Activated CD4-positive, alpha-beta T cell treated with anti-CD3 and anti-CD28 coated beads, Interleukin-2, amount 50 U/mL, for 48 hours (primary cell): ENCODE measurements around the gene B3GAT1.

ENCODE experiments used
- DNase-seq, 2 experiments: peaks; one replicate each; pipeline ENCODE4 v3.0.0-alpha.2; 2020

Gene B3GAT1

DNA sequence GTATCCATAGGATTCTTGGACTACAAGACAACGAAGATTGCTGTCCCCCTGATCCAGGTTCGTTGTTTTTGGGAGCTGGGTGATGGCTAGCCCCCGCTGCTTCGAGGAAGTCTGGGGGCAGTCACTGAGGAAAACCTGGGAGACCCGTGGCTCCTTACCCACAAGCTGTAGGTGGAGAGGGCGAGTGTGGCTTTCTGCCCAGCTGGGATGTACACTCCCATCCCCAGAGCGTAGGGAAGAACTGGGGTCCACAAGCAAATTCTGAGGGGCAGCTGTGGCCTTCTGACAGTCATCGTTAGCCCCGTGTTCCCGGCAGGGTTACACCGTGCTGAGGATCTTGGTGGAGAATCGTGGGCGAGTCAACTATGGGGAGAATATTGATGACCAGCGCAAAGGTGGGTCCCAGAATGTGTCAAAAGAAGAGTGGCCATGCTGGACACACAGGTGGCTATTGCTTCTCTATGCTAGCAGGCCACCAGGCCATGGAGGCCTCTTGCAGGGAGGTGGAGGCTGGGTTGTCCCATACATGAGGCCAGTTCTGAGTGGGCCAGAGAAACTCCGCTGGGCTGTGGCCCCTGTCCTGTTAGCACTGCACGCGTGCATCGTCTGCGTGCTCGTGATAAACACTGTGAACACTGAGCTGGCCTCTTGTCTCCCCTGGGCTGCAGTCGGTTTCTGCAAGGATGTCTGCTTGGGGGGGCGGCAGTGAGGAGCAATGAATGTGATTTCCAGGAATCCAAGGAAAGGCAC, 40.4 kb downstream of the B3GAT1 start:
- no peak for DNase-seq

DNA sequence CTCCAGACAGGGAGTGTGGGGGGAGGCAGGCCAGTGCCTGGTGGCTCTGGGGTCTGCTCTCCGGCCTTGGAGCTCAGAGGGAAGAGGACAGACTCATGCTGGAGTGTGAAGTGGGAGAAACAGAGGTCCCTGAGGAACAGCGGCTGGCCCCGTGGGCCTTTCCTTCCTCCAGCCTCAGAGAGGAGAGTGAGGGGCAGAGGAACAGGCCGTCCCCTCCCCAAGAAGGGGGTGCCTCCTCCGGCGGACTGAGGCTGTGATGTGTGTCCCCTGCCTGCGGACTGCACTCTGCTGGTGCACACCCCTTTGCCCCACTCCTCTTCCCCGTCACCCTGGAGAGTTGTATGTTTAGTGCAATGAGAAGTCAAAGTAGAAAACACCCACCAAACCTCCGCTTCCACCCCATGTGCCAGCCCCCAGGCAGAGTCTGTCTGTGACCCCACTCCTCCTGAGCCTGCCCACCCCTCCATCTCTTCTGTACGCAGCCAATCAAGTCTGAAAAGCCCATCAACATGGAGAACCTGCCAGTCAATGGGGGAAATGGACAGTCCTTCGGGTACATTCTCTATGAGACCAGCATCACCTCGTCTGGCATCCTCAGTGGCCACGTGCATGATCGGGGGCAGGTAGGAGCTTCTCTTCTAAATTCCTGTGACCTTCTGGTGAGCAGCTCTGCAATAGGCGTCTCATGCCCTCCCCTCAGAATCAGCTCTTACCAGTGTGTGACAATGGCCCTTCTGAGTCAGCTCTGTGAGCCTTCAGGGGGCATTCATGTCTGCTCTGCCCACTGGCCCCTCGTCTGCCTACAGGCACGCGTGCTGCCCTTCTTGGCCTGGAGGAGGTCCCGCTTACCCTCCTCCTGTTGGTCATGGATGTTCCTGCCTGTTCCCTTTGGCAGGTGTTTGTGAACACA, 41.3 kb downstream of the B3GAT1 start:
- no peak for DNase-seq

DNA sequence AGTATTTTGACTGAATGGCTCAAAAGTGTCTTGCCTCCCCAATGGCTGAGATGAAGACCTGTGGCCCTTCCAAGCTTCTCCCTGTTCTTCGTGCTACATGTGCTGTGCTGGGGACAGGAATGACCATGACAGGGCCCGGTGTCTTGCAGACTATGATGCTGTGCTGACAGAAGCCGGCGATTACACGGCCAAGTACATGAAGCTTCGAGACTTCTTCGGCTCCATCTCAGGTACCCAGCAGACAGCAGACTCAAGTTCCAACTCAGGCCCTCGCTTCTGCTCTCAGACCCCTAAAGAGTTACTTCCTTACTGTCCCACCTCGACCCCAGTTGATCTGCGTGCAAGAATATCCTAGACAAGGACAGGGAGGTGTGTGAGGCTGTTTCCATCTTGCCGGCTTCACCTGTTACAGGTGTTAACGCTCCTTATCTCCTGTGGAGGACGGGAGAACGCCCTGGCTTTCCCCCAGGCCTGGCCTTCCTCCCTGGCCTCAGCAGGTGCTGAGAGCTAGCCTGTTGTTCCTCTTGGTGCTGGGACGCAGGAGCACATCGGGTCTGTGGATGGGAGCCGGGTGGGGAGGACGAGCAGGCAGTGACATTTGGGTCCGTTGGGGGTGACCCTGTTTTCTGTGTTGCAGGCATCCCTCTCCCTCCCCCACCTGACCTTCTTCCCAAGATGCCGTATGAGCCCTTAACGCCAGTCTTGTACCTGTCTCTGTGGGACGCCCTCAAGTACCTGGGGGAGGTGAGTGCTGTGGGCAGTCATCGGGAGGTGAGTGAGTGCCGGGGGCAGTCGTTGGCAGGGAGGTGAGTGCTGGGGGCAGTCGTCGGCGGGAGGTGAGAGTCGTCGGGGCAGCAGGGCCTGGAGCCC, 42.2 kb downstream of the B3GAT1 start:
- DNase-seq = no peak

DNA sequence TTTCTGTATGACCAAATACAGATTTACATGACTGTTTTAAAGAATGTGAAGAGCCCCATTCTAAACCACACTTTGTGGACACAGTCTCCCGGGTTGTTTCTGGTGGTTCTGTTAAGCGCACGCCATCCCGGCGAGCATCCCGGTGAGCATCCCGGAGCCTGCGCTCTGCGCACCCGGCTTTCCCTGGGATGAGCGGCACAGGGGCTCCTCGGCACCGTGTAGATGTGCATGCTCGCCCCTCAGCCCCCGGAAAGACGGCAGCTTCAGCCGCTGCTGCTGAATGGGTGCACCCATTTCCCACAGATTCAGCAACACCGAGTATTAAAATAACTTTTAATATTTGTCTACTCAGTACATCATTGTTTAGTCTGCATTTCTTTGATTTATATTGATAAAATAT, 44.3 kb downstream of the B3GAT1 start:
- DNase-seq = no peak

DNA sequence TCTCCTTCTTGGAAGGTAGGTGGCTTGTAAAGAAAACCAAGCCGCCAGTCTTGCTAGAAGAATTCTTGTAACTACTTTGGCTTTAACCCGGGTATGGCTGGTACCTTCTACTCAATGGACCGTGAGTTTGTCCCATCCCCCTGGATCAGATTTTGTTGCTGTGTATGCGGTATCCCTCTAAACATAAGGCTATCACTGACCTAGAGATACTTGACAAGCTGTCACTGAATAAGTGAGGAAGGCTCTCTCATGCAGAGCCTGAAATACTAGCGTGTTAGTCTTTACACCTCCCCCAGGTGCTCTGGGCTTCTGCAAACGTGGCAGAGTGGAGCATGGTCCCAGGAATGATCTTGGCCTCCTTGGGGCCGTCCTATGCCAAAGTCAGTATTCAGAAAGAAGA, 45.8 kb downstream of the B3GAT1 start:
- no peak for DNase-seq

DNA sequence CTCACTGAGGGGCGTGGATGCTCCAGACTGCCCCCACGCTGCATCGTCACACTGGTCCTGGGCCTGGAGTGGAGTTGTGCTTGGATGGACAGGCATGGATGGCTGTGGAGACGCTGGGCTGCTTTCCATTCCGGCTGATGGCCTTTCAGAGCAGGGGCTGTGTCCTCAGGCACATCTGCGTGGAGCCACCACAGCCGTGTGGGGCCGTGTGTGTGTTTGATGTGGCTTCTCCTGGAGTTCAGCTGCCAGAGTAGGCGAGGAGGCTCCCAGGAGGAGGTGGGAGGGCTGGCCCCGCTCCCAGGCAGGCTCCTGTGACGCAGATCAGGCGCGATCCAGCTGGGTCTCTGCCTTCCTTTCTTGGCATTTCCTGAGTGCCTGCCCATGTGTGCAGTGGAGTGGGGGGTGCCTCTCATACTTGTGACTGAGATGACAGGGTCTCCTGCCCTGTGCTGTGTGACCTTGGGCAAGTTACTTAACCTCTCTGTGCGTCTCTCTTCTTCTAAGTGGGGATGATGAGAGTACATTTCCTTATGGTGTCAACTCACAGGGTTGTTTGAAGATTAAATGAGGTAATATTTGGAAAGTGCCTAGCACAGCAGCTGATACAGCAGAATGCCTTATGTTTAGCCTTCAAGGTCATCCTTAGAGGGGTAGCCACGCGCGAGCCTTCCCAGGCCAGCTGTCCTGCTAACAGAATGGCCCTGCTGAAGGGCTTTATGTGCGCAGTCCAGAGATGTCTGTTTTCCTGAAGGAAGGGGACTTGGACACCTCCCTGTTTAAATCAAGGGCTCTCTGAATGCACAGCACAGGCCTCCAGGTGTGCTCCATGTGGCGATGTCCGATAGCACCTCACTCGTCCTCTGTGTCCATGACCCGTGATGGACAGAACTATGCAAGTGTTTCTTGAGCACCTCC, 46.8 kb downstream of the B3GAT1 start:
- DNase-seq = no peak

DNA sequence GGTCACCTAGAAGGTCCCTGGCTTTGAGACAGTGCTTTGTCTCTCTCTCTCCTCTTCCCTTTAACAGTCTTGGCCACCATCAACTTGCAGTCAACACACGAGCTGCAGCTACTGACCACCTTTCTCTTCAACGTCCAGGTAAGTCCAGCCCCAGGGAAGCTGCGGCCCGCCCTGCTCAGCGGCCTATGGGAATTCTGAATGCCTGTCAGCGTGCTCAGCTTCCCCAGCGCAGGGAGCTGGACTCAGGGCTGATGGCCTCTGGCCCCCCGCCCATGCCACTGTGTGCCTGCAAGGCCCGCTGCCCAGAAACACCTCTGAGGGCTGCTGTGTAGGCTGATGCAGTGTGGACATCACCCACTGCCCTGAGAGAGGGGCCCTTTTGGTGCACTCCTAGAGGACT, 47.8 kb downstream of the B3GAT1 start:
- no peak for DNase-seq

DNA sequence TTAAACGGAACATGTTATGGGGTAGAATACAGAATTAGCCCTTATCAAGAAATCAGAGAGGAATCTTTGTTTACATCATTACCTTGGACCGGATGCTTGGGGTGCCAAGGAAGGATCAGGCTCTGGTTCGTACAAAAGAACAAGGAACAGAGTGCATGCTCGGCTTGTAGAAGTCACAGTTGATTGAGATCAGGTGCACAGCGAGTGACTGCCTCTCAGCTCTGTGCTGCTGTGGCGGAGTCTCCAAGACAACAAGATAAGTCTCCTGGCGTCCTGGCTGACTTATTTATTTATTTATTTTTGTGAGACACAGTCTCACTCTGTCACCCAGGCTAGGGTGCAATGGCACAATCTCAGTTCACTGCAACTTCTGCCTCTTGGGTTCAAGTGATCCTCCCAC, 48.5 kb downstream of the B3GAT1 start:
- DNase-seq = no peak

DNA sequence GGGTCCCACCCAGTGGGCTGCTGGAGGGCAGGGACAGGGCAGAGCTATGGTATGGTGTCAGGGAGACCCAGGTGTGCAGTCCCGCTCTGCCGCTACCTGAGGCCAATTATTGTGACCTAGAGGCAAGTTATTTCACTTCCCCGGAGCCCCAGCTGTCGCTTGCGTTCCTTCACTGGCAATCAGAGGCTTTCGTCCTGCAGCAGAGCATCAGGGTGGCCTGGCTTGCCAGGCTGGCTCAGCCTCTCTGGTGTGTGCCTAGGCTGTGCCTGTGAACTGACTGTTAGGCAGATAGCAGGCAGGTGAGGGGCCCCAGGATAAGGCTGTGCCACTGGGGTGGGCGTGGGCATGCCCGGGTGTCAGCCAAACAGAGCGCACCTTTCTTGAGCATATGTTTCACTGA, 48.9 kb downstream of the B3GAT1 start:
- no peak for DNase-seq

DNA sequence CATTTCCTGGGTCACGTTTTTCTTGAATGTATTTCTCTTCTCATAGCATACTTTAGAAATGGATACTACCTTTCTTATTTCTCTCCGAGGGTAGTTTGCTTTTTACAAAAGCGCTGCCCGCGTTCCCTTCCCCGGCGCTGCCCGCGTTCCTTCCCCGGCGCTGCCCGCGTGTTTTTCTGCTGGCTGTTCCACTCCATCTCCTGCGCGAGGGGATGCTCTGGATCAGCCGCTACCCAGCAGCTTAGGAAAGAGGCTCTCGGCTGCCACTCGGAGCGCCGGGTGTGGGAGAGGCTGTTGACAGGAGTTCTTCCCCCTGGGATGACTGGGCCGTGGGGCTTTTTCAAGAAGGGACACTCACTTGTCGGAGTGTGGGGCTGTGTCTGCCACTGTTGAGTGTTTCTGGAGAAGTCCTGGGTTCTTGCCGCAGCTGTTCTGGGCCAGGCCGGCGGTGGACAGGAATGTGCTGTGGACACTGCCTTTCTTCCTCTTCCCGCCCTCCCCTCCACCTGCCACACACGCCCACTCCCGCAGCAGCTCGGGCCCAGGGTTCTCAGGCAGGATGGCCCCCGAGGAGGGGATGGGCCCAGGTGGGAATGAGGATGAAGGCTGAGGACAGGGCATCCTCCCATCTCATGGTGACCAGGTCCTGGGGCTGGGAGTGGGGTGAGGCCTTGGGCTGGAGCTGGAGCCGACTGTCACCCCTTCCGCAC, 49.7 kb downstream of the B3GAT1 start:
- DNase-seq = no peak

DNA sequence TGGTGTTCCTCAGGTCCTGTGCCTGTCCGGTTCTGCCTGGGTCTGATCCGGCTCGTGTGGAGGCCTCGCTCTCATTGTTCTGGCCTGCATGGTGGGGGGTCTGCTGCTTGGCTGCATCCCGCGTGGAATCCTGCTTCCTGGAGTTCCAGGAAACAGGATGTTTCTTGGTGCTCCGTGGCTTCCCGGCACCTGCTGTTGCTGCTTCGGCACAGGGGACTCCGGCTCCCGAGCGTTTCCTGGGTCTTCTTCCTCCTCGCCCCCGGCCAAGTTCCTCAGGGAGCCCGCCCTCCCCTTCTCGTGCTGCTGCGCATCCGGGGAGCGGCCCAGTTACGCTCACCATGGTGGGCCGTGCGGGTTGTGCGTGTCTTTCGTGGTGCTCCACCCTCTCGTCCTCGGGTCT, 50.4 kb downstream of the B3GAT1 start:
- DNase-seq = no peak

DNA sequence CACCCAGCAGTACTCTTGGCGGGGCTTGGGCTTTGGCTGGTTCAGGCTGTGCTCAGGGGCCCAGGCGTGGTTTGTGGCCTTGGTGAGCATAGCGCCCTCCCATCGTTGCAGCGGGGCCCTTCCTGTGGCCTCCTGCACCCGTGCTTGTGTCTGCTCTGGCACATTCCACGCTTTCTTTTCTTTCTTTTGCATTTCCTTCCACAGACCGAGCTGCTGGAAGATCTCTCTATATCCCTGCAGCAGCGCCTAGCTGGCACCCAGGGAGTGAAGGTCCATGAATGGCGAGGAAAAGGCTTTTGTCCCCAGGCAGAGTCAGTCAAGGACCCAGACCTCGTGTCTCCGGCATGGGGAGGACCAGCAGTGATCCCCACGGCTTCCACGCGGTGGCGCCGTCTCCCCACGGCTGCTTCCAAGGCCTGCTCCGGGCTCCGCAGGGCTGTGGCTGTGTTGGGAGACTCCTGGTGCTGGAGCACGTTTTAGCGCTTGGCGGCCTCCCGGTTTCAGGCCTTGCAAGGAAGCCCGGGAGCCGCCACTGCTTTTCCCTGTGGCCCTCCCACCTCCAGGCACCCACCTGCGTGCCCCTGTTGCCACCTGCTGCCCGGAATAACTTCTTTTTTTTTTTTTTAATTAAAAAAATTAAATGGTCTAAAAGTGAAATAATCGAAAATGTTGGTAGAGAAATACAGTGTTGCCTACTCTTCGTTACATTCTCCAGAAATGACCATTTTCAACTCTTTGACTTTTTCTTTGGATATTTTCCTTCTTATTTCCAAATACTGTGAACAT, 51.8 kb downstream of the B3GAT1 start:
- peak; percentile 82 to 88 for DNase-seq

DNA sequence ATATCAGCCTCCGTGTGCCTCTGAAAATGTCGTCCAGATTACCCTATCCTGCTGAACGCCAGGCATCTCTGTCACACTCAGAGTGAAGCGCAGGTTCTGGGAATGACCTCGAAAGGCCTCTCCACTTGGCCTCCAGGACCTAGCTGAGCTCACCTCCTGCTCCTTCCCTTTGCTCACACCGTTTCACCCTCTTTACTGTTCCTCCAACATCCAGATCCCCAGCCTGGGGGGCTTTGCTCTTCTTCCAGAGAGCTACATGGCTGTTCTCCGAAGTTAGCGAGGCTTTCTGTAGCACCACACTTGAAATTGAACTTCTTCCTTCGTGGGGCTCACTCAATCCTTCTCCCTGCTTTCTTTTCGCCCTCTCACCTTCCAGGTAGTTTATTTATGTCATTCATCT, 52.4 kb downstream of the B3GAT1 start:
- DNase-seq = no peak

DNA sequence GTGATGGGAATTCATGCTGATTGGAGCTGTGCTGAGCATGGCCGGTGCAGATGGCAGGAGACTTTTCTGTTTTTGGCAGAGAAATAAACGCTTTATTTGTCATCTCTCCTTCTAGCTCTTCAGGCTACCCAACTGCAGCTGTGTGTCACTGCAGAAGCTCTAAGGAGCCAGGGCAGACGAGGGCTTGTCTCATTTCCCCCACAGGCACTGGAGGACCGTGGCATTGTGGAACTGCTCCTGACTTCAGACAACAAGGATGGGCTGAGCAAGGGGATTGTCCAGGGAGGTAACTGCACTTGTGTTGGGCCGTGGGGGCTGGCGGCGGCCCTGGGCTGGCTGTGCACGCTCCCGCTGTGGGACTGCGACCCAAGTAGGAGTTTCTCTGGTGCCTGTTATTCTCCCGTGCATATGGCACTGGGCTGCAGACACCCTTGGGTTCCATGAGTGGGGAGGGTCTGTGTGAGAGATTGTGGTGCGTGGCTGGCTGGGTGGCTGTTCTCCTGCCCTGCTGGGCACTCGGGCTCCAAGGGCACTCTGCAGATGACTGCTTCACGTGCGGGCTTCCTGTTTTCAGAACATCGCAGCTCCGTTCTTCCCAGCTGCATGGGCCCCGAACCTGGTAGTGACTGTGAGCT, 53.1 kb downstream of the B3GAT1 start:
- DNase-seq = no peak

DNA sequence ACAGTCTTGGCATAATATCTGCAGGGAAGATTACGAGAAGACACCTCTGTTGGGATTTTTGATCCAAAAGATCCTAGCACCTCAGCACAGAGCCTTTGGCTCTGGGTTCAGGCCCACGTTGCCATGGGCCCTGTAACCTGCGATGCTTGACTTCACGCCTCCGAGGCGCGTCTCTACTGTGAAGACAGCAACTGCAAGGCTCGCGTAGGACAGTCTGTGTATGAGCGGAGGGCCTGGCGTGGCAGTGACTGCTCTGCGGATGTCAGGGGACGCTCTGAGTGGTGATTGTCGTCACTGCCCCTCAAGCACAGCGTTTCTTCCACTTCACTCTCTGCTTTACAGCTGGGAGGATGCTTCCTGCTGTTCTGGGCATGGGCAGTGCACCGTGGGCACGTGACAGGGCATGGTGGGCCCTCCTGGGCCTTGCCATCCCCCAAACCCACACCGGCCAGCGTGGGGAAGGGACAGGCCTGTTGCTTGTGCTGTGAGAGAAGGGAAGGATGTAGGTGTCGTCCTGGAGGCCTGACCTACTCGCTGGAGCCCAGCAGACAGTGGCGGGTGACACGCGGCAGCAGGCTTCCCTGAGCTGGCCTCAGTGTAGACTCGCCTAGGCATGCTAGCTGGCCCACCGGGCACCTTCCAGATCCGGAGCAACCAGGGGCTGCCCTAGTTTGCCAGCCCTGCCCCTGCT, 53.7 kb downstream of the B3GAT1 start:
- no peak for DNase-seq

DNA sequence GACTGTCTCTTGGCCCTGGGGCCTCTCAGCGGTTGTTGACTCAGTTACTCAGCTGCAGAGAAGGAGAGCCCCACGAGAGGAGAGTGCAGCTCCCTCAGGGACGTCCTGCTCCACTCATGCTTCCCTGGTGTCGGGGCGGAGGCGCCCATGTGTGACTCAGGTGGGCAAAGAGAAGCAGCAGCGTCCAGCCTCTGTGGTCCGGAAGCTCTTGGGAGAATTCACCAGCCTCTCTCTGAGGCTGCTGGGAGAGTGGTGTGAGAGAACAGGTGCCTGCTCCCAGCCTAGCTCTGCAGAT, 54.5 kb downstream of the B3GAT1 start:
- no peak for DNase-seq

DNA sequence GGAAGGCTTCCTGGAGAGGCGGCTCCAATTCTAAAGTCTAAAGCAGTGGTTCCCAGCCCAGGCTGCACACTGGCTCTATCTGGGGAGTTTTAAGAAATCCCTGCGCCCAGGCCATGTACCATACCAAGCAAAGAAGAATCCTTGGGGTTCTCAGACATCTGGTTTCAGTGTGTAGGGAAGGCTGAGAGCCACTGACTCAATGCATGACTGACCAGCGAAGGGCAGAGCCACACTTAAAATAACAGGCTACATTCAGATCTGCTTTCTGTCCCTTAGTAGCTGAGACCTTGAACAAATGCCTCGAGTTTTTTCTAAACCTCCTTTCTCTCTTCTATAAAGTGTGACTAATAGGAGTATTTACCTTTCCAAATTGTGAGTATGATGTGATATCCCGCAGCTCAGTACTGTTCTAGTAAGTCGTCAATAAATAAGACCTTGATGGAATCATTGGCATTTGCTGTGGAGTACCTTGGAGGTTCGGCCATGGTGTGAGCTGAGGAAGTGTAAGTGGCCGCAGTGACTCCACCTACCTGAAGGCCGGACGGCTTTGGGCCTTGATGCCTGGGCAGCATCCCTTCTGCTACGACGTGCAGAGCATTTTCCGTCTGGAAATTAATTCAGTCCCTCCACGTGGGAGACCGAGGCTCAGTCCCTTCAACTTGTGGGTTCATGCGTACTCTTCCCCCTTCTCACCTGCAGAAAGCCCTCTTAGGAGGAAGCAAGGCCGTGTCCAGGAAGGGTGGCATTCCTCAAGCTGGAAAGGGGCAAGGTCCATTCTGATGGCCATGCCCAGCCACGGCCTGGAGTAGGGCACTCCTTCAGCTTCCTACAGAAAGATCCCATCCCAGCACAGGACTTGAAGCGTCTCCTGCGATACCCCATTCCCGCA, 55.1 kb downstream of the B3GAT1 start:
- DNase-seq = no peak

DNA sequence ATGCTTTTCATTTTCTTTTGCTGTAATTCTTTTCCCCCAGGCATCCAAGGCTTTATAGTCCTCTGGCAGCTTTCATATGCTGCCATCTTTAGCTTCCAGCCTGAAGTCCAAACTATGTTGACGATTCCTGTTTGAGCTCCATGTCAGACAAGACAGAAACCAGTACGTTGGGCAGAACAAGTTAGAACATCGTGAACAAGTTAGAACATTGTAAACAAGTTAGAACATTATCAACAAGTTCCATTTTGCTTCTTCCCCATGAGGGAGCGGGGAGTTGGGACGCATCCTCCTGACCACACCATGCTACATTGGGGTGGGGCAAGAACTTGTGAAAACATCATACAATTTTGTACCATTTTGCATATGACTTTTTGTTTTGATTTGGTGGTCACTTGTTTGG, 56.4 kb downstream of the B3GAT1 start:
- DNase-seq = no peak

DNA sequence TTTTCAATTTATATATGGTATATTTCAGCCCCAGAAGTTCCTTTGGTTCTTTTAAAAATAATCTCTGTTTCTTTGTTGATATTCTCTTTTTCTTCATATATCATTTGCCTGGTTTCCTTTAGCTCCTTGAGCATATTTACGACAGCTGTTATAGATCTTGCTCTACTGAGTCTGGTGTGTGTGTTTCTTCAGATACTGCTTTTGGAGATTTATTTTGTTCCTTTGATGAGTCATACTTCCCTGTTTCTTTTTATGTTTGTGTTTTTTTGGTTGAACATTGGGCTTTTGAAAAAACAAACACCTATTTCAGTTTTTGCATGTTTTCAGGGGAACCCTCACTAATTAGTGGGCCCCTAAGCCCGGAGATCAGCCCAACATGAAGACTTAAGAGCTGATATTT, 56.9 kb downstream of the B3GAT1 start:
- DNase-seq = no peak
